ENCODE measurements around the gene IGF2R.

- TF ChIP-seq, protein P1, sequence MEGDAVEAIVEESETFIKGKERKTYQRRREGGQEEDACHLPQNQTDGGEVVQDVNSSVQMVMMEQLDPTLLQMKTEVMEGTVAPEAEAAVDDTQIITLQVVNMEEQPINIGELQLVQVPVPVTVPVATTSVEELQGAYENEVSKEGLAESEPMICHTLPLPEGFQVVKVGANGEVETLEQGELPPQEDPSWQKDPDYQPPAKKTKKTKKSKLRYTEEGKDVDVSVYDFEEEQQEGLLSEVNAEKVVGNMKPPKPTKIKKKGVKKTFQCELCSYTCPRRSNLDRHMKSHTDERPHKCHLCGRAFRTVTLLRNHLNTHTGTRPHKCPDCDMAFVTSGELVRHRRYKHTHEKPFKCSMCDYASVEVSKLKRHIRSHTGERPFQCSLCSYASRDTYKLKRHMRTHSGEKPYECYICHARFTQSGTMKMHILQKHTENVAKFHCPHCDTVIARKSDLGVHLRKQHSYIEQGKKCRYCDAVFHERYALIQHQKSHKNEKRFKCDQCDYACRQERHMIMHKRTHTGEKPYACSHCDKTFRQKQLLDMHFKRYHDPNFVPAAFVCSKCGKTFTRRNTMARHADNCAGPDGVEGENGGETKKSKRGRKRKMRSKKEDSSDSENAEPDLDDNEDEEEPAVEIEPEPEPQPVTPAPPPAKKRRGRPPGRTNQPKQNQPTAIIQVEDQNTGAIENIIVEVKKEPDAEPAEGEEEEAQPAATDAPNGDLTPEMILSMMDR (IDR thresholded peaks at IDR 0.05) = no peak
- TF ChIP-seq POLR2A (IDR thresholded peaks at IDR 0.05) (no peak), POLR2AphosphoS5 (IDR thresholded peaks at IDR 0.05; ENCODE audit: insufficient read depth in 1 of 2, low read depth in 1 of 2) (no peak)
Observed at GRCh38 chr6:160101277-160102205, 132.7 kb downstream of the IGF2R start.

Data from vagina (tissue), 2 donors.